ENCODE results near the gene HMGN1.

The HMGN1 gene

DNA sequence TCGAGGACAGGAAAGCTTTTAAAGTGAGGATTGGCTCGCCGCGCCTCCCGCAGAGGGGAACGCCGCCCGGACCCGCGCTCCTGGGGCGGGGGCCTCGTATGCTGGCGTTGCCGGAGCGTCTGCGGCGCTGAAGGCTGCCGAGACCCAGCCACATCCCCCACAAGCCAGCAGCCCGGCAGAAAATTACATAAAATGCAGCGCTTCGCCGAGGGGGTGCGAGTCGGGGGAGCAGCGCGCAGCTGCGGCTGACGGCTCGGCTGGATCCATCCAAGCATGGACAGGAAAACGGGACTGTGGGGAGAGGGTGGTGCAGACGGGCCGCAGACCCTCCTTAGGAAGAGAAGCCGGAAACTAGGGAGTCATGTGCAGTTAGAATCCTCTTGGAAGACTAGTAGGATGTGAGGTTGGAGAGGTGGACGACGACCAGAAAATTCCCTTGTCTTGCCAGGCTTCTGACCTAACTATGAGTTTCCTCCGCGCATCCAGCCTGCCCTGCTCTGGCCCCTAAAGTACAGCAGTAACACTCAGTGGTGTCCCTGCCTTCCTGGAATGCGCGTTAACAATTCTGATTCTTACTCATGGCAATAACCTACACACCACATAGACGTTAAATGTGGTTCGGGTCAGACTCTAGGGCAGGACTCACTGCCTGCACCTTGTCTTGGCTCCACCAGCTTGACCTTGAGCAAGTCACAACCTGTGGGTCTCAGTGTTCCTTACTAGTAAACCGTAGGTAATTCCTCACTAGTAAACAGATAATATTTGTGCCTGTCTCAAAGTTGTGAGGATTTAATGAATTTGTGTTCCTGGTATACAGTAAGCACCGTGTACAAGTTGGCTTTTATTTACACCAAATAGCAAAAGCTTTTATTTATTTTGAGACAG is 34.5 kb downstream of the HMGN1 start:
- DNase-seq: peak; percentile 63
- H3K4me3 Mint-ChIP-seq: peak overlapping the region; percentile 82
- H3K27ac Mint-ChIP-seq: peak overlapping the region; percentile 96
- peaks cover 18% of the 10 kb centered on the region for H3K36me3 Mint-ChIP-seq
- H3K4me1 Mint-ChIP-seq: peaks cover 34% of the 10 kb centered on the region
- CTCF ChIA-PET: interaction anchor here (1.1 kb wide), 1 partner anchor 76 kb away, joined by 4 read pairs; no protein-coding TSS in a partner anchor
- no peaks in the 10 kb centered on the region for H3K9me3 Mint-ChIP-seq
- peaks cover 9% of the 10 kb centered on the region for H3K27me3 Mint-ChIP-seq

DNA sequence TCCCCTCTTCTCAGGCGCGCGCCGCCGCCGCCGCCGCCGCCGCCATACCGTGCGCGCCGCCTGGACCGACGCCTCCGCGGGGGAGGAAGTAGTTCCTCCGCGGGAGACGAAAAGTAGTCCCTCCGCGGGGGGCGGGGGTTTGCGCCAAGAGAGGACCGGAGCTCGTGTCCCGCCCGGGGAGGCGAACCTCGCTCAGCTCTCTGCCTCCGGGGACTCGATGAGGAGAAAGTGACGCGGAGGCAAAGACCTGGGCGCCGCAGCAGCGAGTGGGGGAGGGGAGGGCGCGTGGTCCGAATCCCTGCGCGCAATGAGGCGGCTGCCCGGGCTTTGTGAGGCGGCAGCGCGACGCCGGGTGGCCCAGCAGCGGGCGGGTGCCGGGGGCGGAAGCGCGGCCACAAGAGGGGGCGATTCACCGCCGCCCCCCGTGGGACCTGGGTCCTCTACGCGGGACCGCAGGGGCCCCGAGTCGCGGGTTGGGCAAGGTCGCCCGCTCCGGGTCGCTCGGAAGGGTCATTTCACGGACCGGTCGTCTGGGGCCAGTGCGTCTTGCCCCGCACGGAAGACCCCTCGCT is 35.2 kb downstream of the HMGN1 start, which contains the start of gene BRWD1:
BRWD1 (minus strand) TSS at position 62 of the 572 bp plus-strand sequence. CDS start 141 bp downstream, outside the sequence.
- H3K36me3 Mint-ChIP-seq: peaks cover 20% of the 10 kb centered on the region
- CTCF ChIA-PET: interaction anchor here (1.1 kb wide), 1 partner anchor 76 kb away, joined by 4 read pairs; no protein-coding TSS in a partner anchor
- peak; percentile 83 for DNase-seq

DNA sequence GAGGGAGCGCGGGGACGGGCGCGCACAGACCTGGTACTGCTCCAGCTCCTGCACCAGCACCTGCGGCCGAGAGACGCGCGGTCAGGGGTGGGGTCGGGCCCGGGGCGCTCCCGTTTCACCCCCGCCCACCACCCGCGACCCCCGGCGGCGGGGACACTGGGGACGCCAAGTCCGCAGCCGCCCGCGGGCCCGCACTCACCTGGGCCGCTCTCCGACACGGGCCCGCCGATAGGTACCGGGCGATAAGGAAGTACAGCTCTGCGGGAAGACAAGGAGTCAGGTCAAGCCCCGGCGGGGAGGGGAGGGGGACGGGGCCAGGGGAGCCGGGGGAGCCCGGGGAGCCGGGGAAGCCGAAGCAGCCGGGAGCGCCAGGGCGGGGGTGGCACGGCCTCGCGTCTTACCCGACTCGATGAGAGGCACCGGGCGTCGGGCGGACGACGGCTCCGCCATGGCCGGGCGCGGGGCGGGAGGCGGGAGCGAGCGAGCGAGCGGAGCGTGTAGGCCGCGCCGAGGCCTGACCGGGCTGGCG is 35.8 kb downstream of the HMGN1 start:
- peak; percentile 62 for DNase-seq

More for the DNA sequence above, 35.2 kb downstream of the HMGN1 start, which contains the start of gene BRWD1:
- Mint-ChIP-seq H3K4me3 (peak within 1 kb of the TSS; percentile 82), H3K27me3 (peaks cover 9% of the 10 kb centered on the region), H3K4me1 (peaks cover 34% of the 10 kb centered on the region), H3K27ac (peak within 1 kb of the TSS; percentile 96), H3K9me3 (no peaks in the 10 kb centered on the region)

DNA sequence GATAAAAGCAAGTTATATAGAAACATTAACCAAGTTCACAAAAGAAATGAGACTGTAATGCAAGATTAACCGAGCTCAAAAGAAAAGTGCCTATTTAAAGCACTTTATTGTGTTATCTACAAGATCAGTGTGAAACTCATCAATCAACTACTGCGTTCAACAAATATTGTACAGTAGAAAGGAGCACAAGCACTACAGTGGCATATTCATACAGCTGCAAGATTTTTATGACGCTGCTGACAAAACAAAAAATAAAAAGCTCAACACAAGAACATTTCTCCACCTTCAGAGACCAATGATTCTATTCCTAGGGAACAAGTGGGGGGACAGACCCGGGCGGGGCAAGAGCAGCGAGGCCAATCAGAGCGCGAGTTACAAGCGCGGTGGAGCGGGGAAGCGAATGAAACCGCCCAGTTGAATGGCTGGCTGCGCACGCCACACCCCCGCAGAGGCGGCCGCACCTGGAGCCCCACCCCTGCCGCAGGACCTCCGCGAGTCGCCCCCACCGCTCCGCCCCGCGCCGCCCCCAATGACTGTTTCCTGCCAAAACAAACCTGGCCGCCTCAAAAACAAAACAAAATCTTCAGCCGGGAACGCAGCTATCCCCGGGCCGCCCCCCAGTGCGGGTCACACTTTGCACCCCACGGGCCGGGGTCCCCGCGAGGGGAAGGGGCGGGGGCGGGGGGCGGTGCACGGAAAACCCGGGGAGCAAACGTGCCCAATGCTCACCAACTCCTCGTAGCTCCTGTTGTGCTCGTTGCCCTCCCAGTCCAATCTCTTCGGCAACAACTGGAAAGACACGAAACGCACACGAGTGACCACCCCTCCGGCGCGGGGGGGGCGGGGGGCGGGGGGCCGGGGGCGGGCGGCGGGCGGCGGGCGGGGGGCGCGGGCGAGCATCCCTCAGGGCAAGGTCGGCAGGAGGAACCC is 36.5 kb downstream of the HMGN1 start:
- Mint-ChIP-seq H3K4me3 (peak overlapping the region; percentile 82), H3K27me3 (peaks cover 9% of the 10 kb centered on the region), H3K9me3 (no peaks in the 10 kb centered on the region), H3K27ac (peak overlapping the region; percentile 96), H3K4me1 (peaks cover 36% of the 10 kb centered on the region), H3K36me3 (peaks cover 28% of the 10 kb centered on the region)
- CTCF ChIA-PET: no interaction called here
- peak; percentile 96 for DNase-seq

More for the DNA sequence above, 35.8 kb downstream of the HMGN1 start:
- Mint-ChIP-seq H3K27ac (peak overlapping the region; percentile 96), H3K4me1 (peaks cover 34% of the 10 kb centered on the region), H3K27me3 (peaks cover 9% of the 10 kb centered on the region), H3K4me3 (peak overlapping the region; percentile 82), H3K9me3 (no peaks in the 10 kb centered on the region), H3K36me3 (peaks cover 23% of the 10 kb centered on the region)
- CTCF ChIA-PET: no interaction called here

GRCh38 chr21:39311164-39311563 is 37.7 kb downstream of the HMGN1 start:
- CTCF ChIA-PET: no interaction called here
- Mint-ChIP-seq H3K27me3 (peaks cover 9% of the 10 kb centered on the region), H3K4me3 (no peak overlapping the region), H3K36me3 (peaks cover 28% of the 10 kb centered on the region), H3K4me1 (peaks cover 35% of the 10 kb centered on the region), H3K27ac (no peak overlapping the region), H3K9me3 (no peaks in the 10 kb centered on the region)
- no peak for DNase-seq

GRCh38 chr21:39307466-39307865 is 41.4 kb downstream of the HMGN1 start:
- Mint-ChIP-seq H3K27ac (no peak overlapping the region), H3K9me3 (no peaks in the 10 kb centered on the region), H3K4me1 (peaks cover 22% of the 10 kb centered on the region), H3K27me3 (no peaks in the 10 kb centered on the region), H3K36me3 (peaks cover 40% of the 10 kb centered on the region), H3K4me3 (no peak overlapping the region)
- CTCF ChIA-PET: no interaction called here
- no peak for DNase-seq

GRCh38 chr21:39300587-39300986 is 48.3 kb downstream of the HMGN1 start:
- H3K36me3 Mint-ChIP-seq: peaks cover 51% of the 10 kb centered on the region
- DNase-seq: no peak
- H3K4me3 Mint-ChIP-seq: no peak overlapping the region
- CTCF ChIA-PET: no interaction called here
- no peaks in the 10 kb centered on the region for H3K27me3 Mint-ChIP-seq
- H3K4me1 Mint-ChIP-seq: peaks cover 5% of the 10 kb centered on the region
- H3K27ac Mint-ChIP-seq: no peak overlapping the region
- H3K9me3 Mint-ChIP-seq: peaks cover 13% of the 10 kb centered on the region

DNA sequence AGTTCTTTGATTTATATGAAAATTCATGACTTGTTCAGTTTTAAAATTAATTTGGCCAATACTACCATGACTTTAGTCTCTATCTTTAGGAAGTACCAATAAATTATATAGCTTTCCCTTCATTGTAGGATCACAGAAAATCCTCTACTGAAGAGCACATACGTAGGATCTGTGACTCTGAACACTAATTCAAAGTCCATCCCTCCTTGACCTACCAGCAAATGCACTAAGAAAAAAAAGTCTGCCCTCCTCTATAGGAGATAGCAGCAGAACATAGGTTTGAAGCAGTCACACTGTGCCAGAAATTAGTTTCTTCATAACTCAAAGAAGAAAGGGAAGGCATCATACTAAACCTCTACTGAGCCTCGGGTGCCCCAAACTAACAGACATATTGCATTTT is 52.0 kb downstream of the HMGN1 start:
- no peak for DNase-seq
- Mint-ChIP-seq H3K4me3 (no peak overlapping the region), H3K27me3 (no peaks in the 10 kb centered on the region), H3K27ac (no peak overlapping the region), H3K4me1 (peaks cover 5% of the 10 kb centered on the region), H3K9me3 (peaks cover 13% of the 10 kb centered on the region), H3K36me3 (peaks cover 62% of the 10 kb centered on the region)
- CTCF ChIA-PET: no interaction called here

Measured in activated naive CD4-positive, alpha-beta T cell treated with anti-CD3 and anti-CD28 coated beads, Interleukin-2, amount 10 ng/mL, durations not matched to agents 7 days and 5 days (primary cell).